Activated B cell treated with CpG ODN at 0.5 μM for 24 hours (primary cell): Measurements from ENCODE around the gene PHTF1. TPM values are rescaled to one million over a fixed set of nuclear protein-coding genes. Genes with fewer than 3 reads are reported as not detected.

Experiments used
- ATAC-seq: fragments of 200-7000 bp; cut with Tn5 transposase; one replicate; pipeline ENCODE4 v1.10.0; 2021; ENCODE audit warnings: low read depth, mild to moderate bottlenecking, moderate library complexity
- CTCF ChIA-PET: fragments of 350-600 bp; sonication (Branson Sonifier 250); formaldehyde crosslinking; loops from one replicate; lab custom pipeline; 2021; ENCODE audit warnings: antibody characterized with exemption; lab: Charles Lee
- POLR2A ChIA-PET: fragments of 350-600 bp; sonication (Branson Sonifier 250); formaldehyde crosslinking; loops from one replicate; lab custom pipeline; 2021; ENCODE audit warnings: antibody characterized with exemption; lab: Charles Lee
- DNase-seq: peaks from one replicate; pipeline ENCODE4 v3.0.0; 2022
- H3K27ac Mint-ChIP-seq: one replicate; pipeline ENCODE4 v1.8.0; 2020; ENCODE audit warnings: mixed read lengths
- H3K27me3 Mint-ChIP-seq: one replicate; pipeline ENCODE4 v1.8.0; 2021; ENCODE audit warnings: mixed read lengths
- H3K36me3 Mint-ChIP-seq: one replicate; pipeline ENCODE4 v1.8.0; 2021; ENCODE audit warnings: low read depth, mixed read lengths
- H3K4me1 Mint-ChIP-seq: one replicate; pipeline ENCODE4 v1.8.0; 2021; ENCODE audit warnings: mixed read lengths
- H3K4me3 Mint-ChIP-seq: one replicate; pipeline ENCODE4 v1.8.0; 2020; ENCODE audit warnings: mild to moderate bottlenecking, mixed read lengths
- H3K9me3 Mint-ChIP-seq: one replicate; pipeline ENCODE4 v1.8.0; 2020; ENCODE audit warnings: mixed read lengths
- CTCF ChIP-seq: fragments of 200-600 bp; IDR thresholded peaks from one replicate; pipeline ENCODE4 v1.8.0; 2022; ENCODE audit warnings: antibody characterized with exemption, mild to moderate bottlenecking
- intact Hi-C: fragments of 100-400 bp; cut with micrococcal nuclease; formaldehyde crosslinking; loops from one replicate; pipeline ENCODE4 v1.15.1; 2024
- total RNA-seq: library from RNA; stranded (reverse); gene quantifications from 2 replicates; pipeline ENCODE4 v1.2.3, GENCODE V29; 2022

Gene PHTF1
- total RNA-seq: 19.2 and 25.0 TPM in 2 replicates

- intact Hi-C loops: loop anchor here (1.0 to 5.0 kb wide), 12 partner anchors 24 to 1142 kb away; partner anchors contain the start of genes CAPZA1, CSDE1, DCLRE1B and DENND2C
- Mint-ChIP-seq H3K4me3 (peak within 1 kb of the TSS; percentile 94), H3K9me3 (no peaks in the 10 kb centered on the region), H3K4me1 (peaks cover 21% of the 10 kb centered on the region), H3K27me3 (no peaks in the 10 kb centered on the region), H3K27ac (peak within 1 kb of the TSS; percentile 98), H3K36me3 (peaks cover 30% of the 10 kb centered on the region)
- CTCF ChIA-PET: interaction anchor here (1.0 to 2.3 kb wide), 4 partner anchors 53 to 687 kb away, joined by 4 to 7 read pairs (median 4); partner anchors contain the start of genes LRIG2 and RSBN1
- POLR2A ChIA-PET: interaction anchor here (0.7 to 4.2 kb wide), 25 partner anchors 9 to 1141 kb away, joined by 3 to 78 read pairs (median 5); partner anchors contain the start of genes AP4B1, HIPK1, LRIG2 and MAGI3
- DNase-seq: peak; percentile 73
- no peak for TF ChIP-seq CTCF
- peak; percentile 88 for ATAC-seq
These were observed at the start of gene PHTF1 for GRCh38 chr1:113759333-113760101. Gene PHTF1 (minus strand): TSS chr1:113759486. CDS start chr1:113758703, 783 bp downstream.

- Mint-ChIP-seq H3K27me3 (no peaks in the 10 kb centered on the region), H3K36me3 (peaks cover 27% of the 10 kb centered on the region), H3K4me3 (no peak overlapping the region), H3K4me1 (peaks cover 67% of the 10 kb centered on the region), H3K9me3 (no peaks in the 10 kb centered on the region), H3K27ac (no peak overlapping the region)
- no peak for DNase-seq
- POLR2A ChIA-PET: no interaction called here
- intact Hi-C loops: no loop called here
- CTCF ChIA-PET: no interaction called here
- no peak for TF ChIP-seq CTCF
- ATAC-seq: no peak
These were observed 49.3 kb upstream of the PHTF1 start for GRCh38 chr1:113808450-113809195.

GRCh38 chr1:113805639-113806038 lies 46.4 kb upstream of the PHTF1 start:
- no peak overlapping the region for H3K4me3 Mint-ChIP-seq
- CTCF ChIA-PET: no interaction called here
- intact Hi-C loops: no loop called here
- no peak for TF ChIP-seq CTCF
- DNase-seq (no peak), ATAC-seq (no peak)
- peaks cover 25% of the 10 kb centered on the region for H3K36me3 Mint-ChIP-seq
- no peak overlapping the region for H3K27ac Mint-ChIP-seq
- POLR2A ChIA-PET: no interaction called here
- no peaks in the 10 kb centered on the region for H3K27me3 Mint-ChIP-seq
- H3K4me1 Mint-ChIP-seq: peaks cover 67% of the 10 kb centered on the region
- no peaks in the 10 kb centered on the region for H3K9me3 Mint-ChIP-seq

- H3K4me3 Mint-ChIP-seq: no peak overlapping the region
- intact Hi-C loops: no loop called here
- H3K4me1 Mint-ChIP-seq: peaks cover 68% of the 10 kb centered on the region
- ChIA-PET POLR2A (no interaction called here), CTCF (no interaction called here)
- H3K27me3 Mint-ChIP-seq: no peaks in the 10 kb centered on the region
- DNase-seq: no peak
- no peak overlapping the region for H3K27ac Mint-ChIP-seq
- peaks cover 25% of the 10 kb centered on the region for H3K36me3 Mint-ChIP-seq
- no peak for ATAC-seq
- no peaks in the 10 kb centered on the region for H3K9me3 Mint-ChIP-seq
- TF ChIP-seq CTCF: no peak
These were observed 45.9 kb upstream of the PHTF1 start for GRCh38 chr1:113805256-113805531.
